ENCODE data around the gene GALNT16. TPM values are rescaled to one million over a fixed set of nuclear protein-coding genes. Genes with fewer than 3 reads are reported as not detected.
"Not testable (repeated sequence)": the region's sequence is repeated elsewhere in the genome, so short reads cannot be mapped to it uniquely, and the experiment has no call there.

Gene GALNT16
- total and polyA plus RNA-seq, 2 donors, result 3.7 to 11.4 TPM

DNA sequence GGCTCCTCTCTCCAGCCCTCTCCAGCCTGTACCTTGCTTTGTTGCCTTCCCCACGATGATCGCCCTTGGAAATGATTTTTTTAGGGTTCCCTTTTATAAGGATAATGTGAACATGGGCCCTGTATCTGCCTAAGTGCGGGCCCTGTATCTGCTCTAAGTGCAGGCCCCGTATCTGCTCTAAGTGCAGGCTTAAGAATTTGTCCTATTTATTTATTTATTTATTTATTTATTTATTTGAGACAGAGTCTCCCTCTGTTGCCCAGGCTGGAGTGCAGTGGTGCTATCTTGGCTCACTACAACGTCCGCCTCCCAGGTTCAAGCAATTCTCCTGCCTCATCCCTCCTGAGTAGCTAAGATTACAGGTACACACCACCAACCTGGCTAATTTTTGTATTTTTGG lies 22.5 kb downstream of the GALNT16 start:
- no peaks in the 10 kb centered on the region for H3K36me3 ChIP-seq (ENCODE audit: insufficient read depth)
- H3K4me1 ChIP-seq (ENCODE audit: insufficient read depth), result no peaks in the 10 kb centered on the region
- no peak for DNase-seq (ENCODE audit: extremely low spot score)
- H3K4me3 ChIP-seq (ENCODE audit: low read depth, low read length), result no peak overlapping the region
- WGBS, result 97% methylated on average over 6 of the region's 6 CpGs
- no peak overlapping the region for H3K27ac ChIP-seq (ENCODE audit: low read depth)

GRCh38 chr14:69284170-69284569 lies 24.2 kb downstream of the GALNT16 start:
- no peak overlapping the region for H3K4me3 ChIP-seq (ENCODE audit: low read depth, low read length)
- H3K36me3 ChIP-seq (ENCODE audit: insufficient read depth), result no peaks in the 10 kb centered on the region
- DNase-seq (ENCODE audit: extremely low spot score), result no peak
- 85% methylated on average over 9 of the region's 9 CpGs for WGBS
- H3K27ac ChIP-seq (ENCODE audit: low read depth), result no peak overlapping the region
- H3K4me1 ChIP-seq (ENCODE audit: insufficient read depth), result no peaks in the 10 kb centered on the region

- DNase-seq (ENCODE audit: extremely low spot score), result no peak
- Histone ChIP-seq H3K4me3 (ENCODE audit: low read depth, low read length) (no peak overlapping the region), H3K27ac (ENCODE audit: low read depth) (no peak overlapping the region), H3K4me1 (ENCODE audit: insufficient read depth) (no peaks in the 10 kb centered on the region), H3K36me3 (ENCODE audit: insufficient read depth) (no peaks in the 10 kb centered on the region)
- WGBS, result 81% methylated on average over 7 of the region's 7 CpGs
Observed at GRCh38 chr14:69285661-69286255, 25.8 kb downstream of the GALNT16 start.

GRCh38 chr14:69287098-69288010 lies 27.4 kb downstream of the GALNT16 start:
- DNase-seq (ENCODE audit: extremely low spot score), result no peak
- H3K36me3 ChIP-seq (ENCODE audit: insufficient read depth), result no peaks in the 10 kb centered on the region
- 50% methylated on average over 9 of the region's 9 CpGs for WGBS
- H3K4me1 ChIP-seq (ENCODE audit: insufficient read depth), result no peaks in the 10 kb centered on the region
- H3K27ac ChIP-seq (ENCODE audit: low read depth), result no peak overlapping the region
- H3K4me3 ChIP-seq (ENCODE audit: low read depth, low read length), result no peak overlapping the region

- no peak overlapping the region for H3K27ac ChIP-seq (ENCODE audit: low read depth)
- H3K4me1 ChIP-seq (ENCODE audit: insufficient read depth), result no peaks in the 10 kb centered on the region
- DNase-seq (ENCODE audit: extremely low spot score), result no peak
- no peak overlapping the region for H3K4me3 ChIP-seq (ENCODE audit: low read depth, low read length)
- no peaks in the 10 kb centered on the region for H3K36me3 ChIP-seq (ENCODE audit: insufficient read depth)
- 65% methylated on average over 8 of the region's 8 CpGs for WGBS
Observed at GRCh38 chr14:69288011-69288771, 28.2 kb downstream of the GALNT16 start.

DNA sequence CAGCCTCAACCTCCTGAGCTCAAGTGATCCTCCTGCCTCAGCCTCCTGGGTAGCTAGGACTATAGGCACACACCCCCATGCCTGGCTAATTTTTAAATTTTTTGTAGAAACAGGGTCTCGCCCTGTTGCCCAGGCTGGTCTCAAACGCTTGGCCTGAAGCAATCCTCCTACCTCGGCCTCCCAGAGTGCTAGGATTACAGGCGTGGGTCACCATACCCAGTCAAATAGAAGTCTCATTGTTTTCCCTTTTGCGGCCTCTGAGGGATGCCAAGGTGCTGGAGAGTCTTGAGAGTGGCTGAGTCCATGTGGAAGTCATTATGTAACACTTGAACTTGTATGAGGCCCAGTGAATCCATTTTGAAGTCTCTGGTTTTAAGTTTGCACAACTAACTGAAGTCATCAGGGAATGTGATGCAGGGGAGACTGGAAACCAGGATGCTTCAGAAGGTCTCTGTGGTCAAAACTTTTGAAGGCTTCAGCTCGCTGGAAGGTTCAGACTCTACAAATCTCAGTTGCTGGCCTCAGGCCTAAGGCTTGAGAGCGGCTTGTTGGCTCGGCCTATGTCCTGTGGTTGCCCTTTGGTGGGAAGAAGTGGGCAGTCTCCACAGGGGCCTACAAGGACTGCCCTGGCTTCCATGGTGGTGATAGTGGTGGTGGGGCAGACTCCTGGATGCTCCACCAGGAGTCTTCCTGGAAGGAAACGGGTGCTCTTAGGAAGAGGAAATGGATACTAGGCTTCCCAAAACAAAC lies 29.2 kb downstream of the GALNT16 start:
- WGBS, result 96% methylated on average over 9 of the region's 9 CpGs
- no peak overlapping the region for H3K27ac ChIP-seq (ENCODE audit: low read depth)

GRCh38 chr14:69289811-69290520 lies 30.0 kb downstream of the GALNT16 start:
- Histone ChIP-seq H3K36me3 (ENCODE audit: insufficient read depth) (no peaks in the 10 kb centered on the region), H3K4me1 (ENCODE audit: insufficient read depth) (no peaks in the 10 kb centered on the region), H3K4me3 (ENCODE audit: low read depth, low read length) (no peak overlapping the region), H3K27ac (ENCODE audit: low read depth) (no peak overlapping the region)
- DNase-seq (ENCODE audit: extremely low spot score), result no peak
- 85% methylated on average over 13 of the region's 13 CpGs for WGBS

More for the DNA sequence above, 29.2 kb downstream of the GALNT16 start:
- DNase-seq (ENCODE audit: extremely low spot score), result no peak
- no peaks in the 10 kb centered on the region for H3K36me3 ChIP-seq (ENCODE audit: insufficient read depth)
- H3K4me1 ChIP-seq (ENCODE audit: insufficient read depth), result no peaks in the 10 kb centered on the region
- no peak overlapping the region for H3K4me3 ChIP-seq (ENCODE audit: low read depth, low read length)

- H3K4me3 ChIP-seq (ENCODE audit: low read depth, low read length); H3K4me1 ChIP-seq (ENCODE audit: insufficient read depth); H3K27ac ChIP-seq (ENCODE audit: low read depth); DNase-seq (ENCODE audit: extremely low spot score); H3K36me3 ChIP-seq (ENCODE audit: insufficient read depth): not testable (repeated sequence)
- 94% methylated on average over 7 of the region's 7 CpGs for WGBS
Observed at GRCh38 chr14:69290881-69291280, 30.9 kb downstream of the GALNT16 start.

GRCh38 chr14:69291396-69291795 lies 31.4 kb downstream of the GALNT16 start:
- no peak for DNase-seq (ENCODE audit: extremely low spot score)
- no peak overlapping the region for H3K4me3 ChIP-seq (ENCODE audit: low read depth, low read length)
- H3K27ac ChIP-seq (ENCODE audit: low read depth), result no peak overlapping the region
- H3K4me1 ChIP-seq (ENCODE audit: insufficient read depth), result no peaks in the 10 kb centered on the region
- no peaks in the 10 kb centered on the region for H3K36me3 ChIP-seq (ENCODE audit: insufficient read depth)
- WGBS, result 79% methylated on average over 5 of the region's 5 CpGs

DNA sequence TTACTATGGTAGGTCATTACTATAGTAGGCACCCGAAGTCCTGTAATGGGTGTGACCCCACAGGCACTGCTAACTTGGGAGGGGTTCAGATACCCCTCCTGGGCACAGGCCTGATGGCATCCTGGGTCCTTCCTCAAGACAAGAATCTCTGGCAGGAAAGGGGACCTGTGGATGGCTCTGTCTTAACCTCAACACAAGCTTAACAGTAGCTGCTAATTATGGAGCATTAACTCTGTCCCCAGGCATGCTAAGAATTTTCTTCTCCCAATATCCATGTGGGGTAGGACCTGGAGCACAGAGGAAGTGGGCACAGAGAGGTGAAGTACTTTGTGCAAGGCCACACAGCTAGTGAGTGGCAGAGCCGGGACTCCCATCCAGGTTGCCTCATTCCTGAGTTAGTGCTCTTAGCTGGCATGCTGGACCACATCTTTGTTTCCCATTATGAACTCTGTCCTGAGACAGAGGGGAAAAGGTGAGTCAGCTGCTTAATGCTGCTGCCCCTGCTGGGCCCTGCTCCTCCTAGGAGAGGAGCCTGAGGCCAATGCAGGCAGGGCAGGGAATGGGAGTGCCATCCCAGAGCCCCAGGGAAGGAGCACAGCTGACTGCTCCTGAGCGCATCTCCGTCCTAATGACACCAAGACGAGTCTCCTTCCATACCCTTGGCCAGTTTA lies 32.1 kb downstream of the GALNT16 start:
- H3K36me3 ChIP-seq (ENCODE audit: insufficient read depth), result no peaks in the 10 kb centered on the region
- no peak overlapping the region for H3K27ac ChIP-seq (ENCODE audit: low read depth)
- H3K4me1 ChIP-seq (ENCODE audit: insufficient read depth), result no peaks in the 10 kb centered on the region
- DNase-seq (ENCODE audit: extremely low spot score), result no peak
- H3K4me3 ChIP-seq (ENCODE audit: low read depth, low read length), result no peak overlapping the region
- WGBS, result 77% methylated on average over 5 of the region's 5 CpGs

DNA sequence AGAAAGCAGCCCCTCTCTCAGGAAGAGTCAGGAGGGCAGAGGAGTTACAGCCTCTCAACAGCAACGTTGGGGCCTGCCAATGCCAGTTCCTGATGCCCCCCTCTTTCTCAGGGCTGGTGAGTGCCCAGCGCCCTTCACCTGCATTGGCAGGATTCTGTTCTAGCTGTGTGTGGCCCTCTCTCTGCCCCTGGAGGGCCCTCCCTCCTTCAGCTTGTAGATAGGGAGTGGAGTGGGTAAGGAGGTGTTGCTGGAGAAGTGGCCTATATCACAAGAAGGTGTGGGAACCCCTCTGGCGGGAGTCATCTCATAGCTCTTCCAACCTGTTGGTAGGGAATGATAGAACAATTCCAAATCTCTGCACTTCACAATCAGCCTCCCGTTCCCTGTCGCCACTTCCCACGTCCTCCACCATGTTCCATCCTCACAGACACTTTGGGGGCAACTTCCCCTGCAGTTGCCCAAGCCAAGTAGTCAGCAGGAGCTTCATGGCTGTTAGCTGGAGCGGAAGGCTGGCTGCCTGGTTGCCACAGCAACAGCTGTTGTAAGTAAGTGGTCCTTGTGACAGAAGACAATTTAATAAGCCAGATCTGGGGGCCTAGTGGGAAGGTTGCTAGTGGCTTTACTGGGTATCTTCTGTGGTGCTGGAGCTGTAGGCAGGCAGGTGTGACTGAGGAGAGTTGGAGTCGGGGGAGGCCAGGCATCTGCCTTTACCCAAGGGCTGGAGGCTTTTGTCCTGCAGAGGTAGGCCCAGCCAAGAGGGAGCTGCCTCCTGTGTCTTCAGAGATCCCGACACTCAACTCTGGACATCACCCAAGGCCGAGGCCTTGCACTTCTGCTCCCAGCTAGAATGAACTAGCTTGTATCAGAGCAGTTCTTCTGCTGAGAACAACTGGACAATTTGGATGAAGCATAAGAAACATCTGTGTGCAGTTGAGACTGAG lies 38.4 kb downstream of the GALNT16 start:
- no peak for DNase-seq (ENCODE audit: extremely low spot score)
- Histone ChIP-seq H3K4me1 (ENCODE audit: insufficient read depth) (no peaks in the 10 kb centered on the region), H3K27ac (ENCODE audit: low read depth) (no peak overlapping the region), H3K36me3 (ENCODE audit: insufficient read depth) (no peaks in the 10 kb centered on the region), H3K4me3 (ENCODE audit: low read depth, low read length) (no peak overlapping the region)
- 75% methylated on average over 10 of the region's 10 CpGs for WGBS
